Endothelial cell of umbilical vein (primary cell): ENCODE measurements around the gene PTTG2. TPM values are rescaled to one million over a fixed set of nuclear protein-coding genes. Genes with fewer than 3 reads are reported as not detected.

ENCODE experiments used
- BruUV-seq: library from RNA; stranded (reverse); fragments of 400-500 nt; replicated peaks from 2 replicates; lab custom pipeline; 2021; lab: Mats Ljungman, UMichigan
- CTCF ChIA-PET: fragments of 300-600, 350-600 bp; sonication (Branson Sonifier 250); formaldehyde crosslinking; loops from one replicate; lab custom pipeline; 2021; ENCODE audit warnings: antibody characterized with exemption, inconsistent platforms; lab: Charles Lee
- POLR2A ChIA-PET: fragments of 300-600, 350-600 bp; sonication (Branson Sonifier 250); formaldehyde crosslinking; loops from one replicate; lab custom pipeline; 2021; ENCODE audit warnings: antibody characterized with exemption, inconsistent platforms; lab: Charles Lee
- DNase-seq: peaks from one replicate; pipeline ENCODE4 v3.0.0-alpha.2; 2011; ENCODE audit warnings: low read depth, low spot score
- FAIRE-seq: peaks from 2 replicates; lab custom pipeline; 2011; peaks lifted over from hg19 to GRCh38; lab: Jason Lieb, UNC
- H2AFZ ChIP-seq: 2 replicates; pipeline ENCODE4 v1.6.0; 2012; ENCODE audit warnings: low read depth, low read length, control low read depth, inconsistent platforms
- H3K27ac ChIP-seq: 2 replicates; pipeline ENCODE4 v1.5.1; 2011; ENCODE audit warnings: low read depth, mild to moderate bottlenecking, control low read depth, low read length, moderate library complexity; ENCODE audit not compliant: insufficient read depth
- H3K27me3 ChIP-seq, 2 experiments: 2 replicates each; pipeline versions ENCODE4 v1.6.0 to v1.6.1; 2011; ENCODE audit warnings: low read length in 2 of 2, mixed read lengths in 1 of 2; ENCODE audit not compliant: control insufficient read depth in 2 of 2, insufficient read depth in 2 of 2
- H3K36me3 ChIP-seq, 2 experiments: 2 replicates in 1 of 2; 3 replicates in 1 of 2; pipeline ENCODE4 v1.5.1; 2011; ENCODE audit warnings: low read length in 2 of 2, mild to moderate bottlenecking in 1 of 2, moderate library complexity in 1 of 2; ENCODE audit not compliant: control insufficient read depth in 2 of 2, insufficient read depth in 2 of 2; ENCODE audit errors: extremely low read depth in 1 of 2
- H3K4me1 ChIP-seq: 3 replicates; pipeline ENCODE4 v1.5.1; 2011; ENCODE audit warnings: mild to moderate bottlenecking, low read length; ENCODE audit not compliant: control insufficient read depth, insufficient read depth; ENCODE audit errors: extremely low read depth
- H3K4me2 ChIP-seq: 2 replicates; pipeline ENCODE4 v1.6.1; 2011; ENCODE audit warnings: low read length, control low read depth, mixed read lengths; ENCODE audit not compliant: insufficient read depth
- H3K4me3 ChIP-seq, 3 experiments: fragments of 200-600 bp in 1 of 3; sonication (generic), shearing (Covaris generic) in 1 of 3; replicated peaks in 1 of 3; 2 replicates each; pipeline ENCODE4 v1.5.1; 2011 to 2016; ENCODE audit warnings: control low read depth in 3 of 3, low read length in 3 of 3, mild to moderate bottlenecking in 2 of 3, inconsistent platforms in 1 of 3, low read depth in 1 of 3, moderate library complexity in 1 of 3; ENCODE audit not compliant: insufficient read depth in 1 of 3
- H3K79me2 ChIP-seq: 2 replicates; pipeline ENCODE4 v1.6.0; 2012; ENCODE audit warnings: low read length, inconsistent platforms; ENCODE audit not compliant: control insufficient read depth, insufficient read depth
- H3K9ac ChIP-seq: replicated peaks from 2 replicates; pipeline ENCODE3; 2011; ENCODE audit warnings: low read length, control low read depth; ENCODE audit not compliant: insufficient read depth; ENCODE audit errors: extremely low read depth
- H3K9me1 ChIP-seq: replicated peaks from 3 replicates; pipeline ENCODE4 v1.6.0; 2011; ENCODE audit warnings: mild to moderate bottlenecking, low read length; ENCODE audit not compliant: control insufficient read depth, insufficient read depth; ENCODE audit errors: extremely low read depth
- H3K9me3 ChIP-seq: replicated peaks from 2 replicates; pipeline ENCODE4 v1.5.1; 2012; ENCODE audit warnings: low read length, inconsistent platforms; ENCODE audit not compliant: control insufficient read depth, insufficient read depth
- H4K20me1 ChIP-seq: replicated peaks from 2 replicates; pipeline ENCODE3; 2011; ENCODE audit warnings: mild to moderate bottlenecking, low read length; ENCODE audit not compliant: control insufficient read depth, insufficient read depth; ENCODE audit errors: extremely low read depth
- CTCF ChIP-seq, 2 donors: IDR thresholded peaks; 1 replicate in 1 of 2; 2 replicates in 1 of 2; pipeline ENCODE4 v1.5.1; 2011; ENCODE audit warnings: low read length in 2 of 2, mild to moderate bottlenecking in 2 of 2, moderate library complexity in 2 of 2, control low read depth in 1 of 2, inconsistent platforms in 1 of 2, low read depth in 1 of 2; ENCODE audit not compliant: insufficient read depth in 1 of 2; ENCODE audit errors: extremely low read depth in 1 of 2
- EZH2 ChIP-seq: IDR thresholded peaks from 2 replicates; pipeline ENCODE4 v1.6.1; 2012; ENCODE audit warnings: borderline replicate concordance, low read depth, mild to moderate bottlenecking, moderate library complexity, low read length, inconsistent platforms; ENCODE audit not compliant: severe bottlenecking
- FOS ChIP-seq: IDR thresholded peaks from 2 replicates; pipeline ENCODE4 v1.6.1; 2011; ENCODE audit warnings: mild to moderate bottlenecking, low read length, moderate library complexity, borderline replicate concordance; ENCODE audit not compliant: insufficient read depth
- GATA2 ChIP-seq: IDR thresholded peaks from 2 replicates; pipeline ENCODE4 v1.7.0; 2011; ENCODE audit warnings: low read depth, mild to moderate bottlenecking, moderate library complexity, mixed read lengths, low read length; ENCODE audit not compliant: insufficient read length, insufficient read depth
- JUN ChIP-seq: IDR thresholded peaks from 2 replicates; pipeline ENCODE4 v1.6.1; 2011; ENCODE audit warnings: borderline replicate concordance, low read depth; ENCODE audit not compliant: insufficient read length, insufficient read depth
- MAX ChIP-seq: IDR thresholded peaks from 2 replicates; pipeline ENCODE4 v1.6.1; 2011; ENCODE audit not compliant: insufficient read depth, insufficient read length
- MYC ChIP-seq: IDR thresholded peaks from one replicate; pipeline ENCODE4 v1.6.1; 2011; ENCODE audit warnings: mild to moderate bottlenecking, low read depth, low read length
- POLR2A ChIP-seq: IDR thresholded peaks from 2 replicates; pipeline ENCODE4 v1.6.1; 2012; ENCODE audit warnings: low read depth, mild to moderate bottlenecking, control low read depth, low read length
- POLR2AphosphoS5 ChIP-seq: IDR thresholded peaks from 2 replicates; pipeline ENCODE4 v1.6.1; 2012; ENCODE audit warnings: low read depth, mild to moderate bottlenecking, control low read depth, low read length, moderate library complexity; ENCODE audit not compliant: insufficient read depth
- dilution Hi-C: fragments of 300-500 bp; cut with MboI; formaldehyde crosslinking; loops from one replicate; pipeline ENCODE4 v1.15.0; 2019; ENCODE audit warnings: low sequenced_read_pairs; ENCODE audit not compliant: extremely low pct_ligation_motif_present
- intact Hi-C: fragments of 100-400 bp; cut with micrococcal nuclease; formaldehyde crosslinking; loops from one replicate; pipeline ENCODE4 v1.10.0; 2022
- polyA plus RNA-seq, 4 experiments: library from polyadenylated mRNA; depleted of rRNA in 3 of 4; stranded (reverse) in 3 of 4; unstranded in 1 of 4; fragments of >200 nt; gene quantifications; 2 replicates each; pipeline versions ENCODE4 v1.2.1 to v1.2.3, GENCODE V29; 2011 to 2012; ENCODE audit warnings: missing spikeins in 1 of 4
- total RNA-seq: library from RNA; stranded (reverse); gene quantifications from 2 replicates; pipeline ENCODE4 v1.2.3, GENCODE V29; 2021

Gene PTTG2
- total and polyA plus RNA-seq, 2 donors (not counting 3 experiments of a cell fraction or from before 2014, with no cell fraction given) = not detected

GRCh38 chr4:37994569-37994968 lies 34.4 kb downstream of the PTTG2 start:
- peaks cover 6% of the 10 kb centered on the region for H3K4me1 ChIP-seq
- no peak overlapping the region for H3K27ac ChIP-seq
- CTCF ChIA-PET = no interaction called here
- no peaks in the 10 kb centered on the region for H4K20me1 ChIP-seq
- no peak overlapping the region for H3K4me3 ChIP-seq
- intact Hi-C loops = no loop called here
- H3K79me2 ChIP-seq = peaks cover 7% of the 10 kb centered on the region
- H3K9me1 ChIP-seq = no peaks in the 10 kb centered on the region
- DNase-seq (no peak), FAIRE-seq (no peak)
- POLR2A ChIA-PET = no interaction called here
- no peak for TF ChIP-seq EZH2
- no peak for TF ChIP-seq GATA2
- no peak for TF ChIP-seq MYC
- TF ChIP-seq POLR2AphosphoS5 = no peak
- TF ChIP-seq MAX = no peak
- no peak for TF ChIP-seq JUN
- no peak for TF ChIP-seq POLR2A
- TF ChIP-seq FOS = no peak
- no peak for TF ChIP-seq CTCF (IDR thresholded peaks at IDR 0.05; ENCODE audit: extremely low read depth in 1 of 2, insufficient read depth in 1 of 2, low read depth in 1 of 2, low read length in 2 of 2)
- no peak overlapping the region for H3K9ac ChIP-seq
- H3K27me3 ChIP-seq = no peaks in the 10 kb centered on the region
- no TSS peak for BruUV-seq
- H3K36me3 ChIP-seq = no peaks in the 10 kb centered on the region
- no peak overlapping the region for H2AFZ ChIP-seq
- dilution Hi-C loops = no loop called here
- H3K9me3 ChIP-seq = no peaks in the 10 kb centered on the region
- no peak overlapping the region for H3K4me2 ChIP-seq
